HCT116 (cell line): ENCODE results near the gene PODN.

Source experiments
- CTCF ChIP-seq, 3 experiments: fragments of 200-600 bp in 1 of 3; sonication (generic) in 1 of 3; IDR thresholded peaks in 2 of 3; conservative IDR thresholded peaks in 1 of 3; 2 replicates each; pipeline ENCODE4 v1.5.1; 2012 to 2017; ENCODE audit warnings: low read depth in 2 of 3, low read length in 2 of 3, antibody characterized with exemption in 1 of 3, borderline replicate concordance in 1 of 3, control low read depth in 1 of 3, mild to moderate bottlenecking in 1 of 3, mixed read lengths in 1 of 3, mixed run types in 1 of 3, moderate library complexity in 1 of 3; ENCODE audit not compliant: insufficient read depth in 1 of 3
- ELF1 ChIP-seq: IDR thresholded peaks from 2 replicates; pipeline ENCODE4 v1.6.1; 2012; ENCODE audit warnings: low read depth, borderline replicate concordance
- EZH2 ChIP-seq: fragments of 200-600 bp; sonication (generic); IDR thresholded peaks from 2 replicates; pipeline ENCODE4 v1.6.1; 2017; ENCODE audit warnings: antibody characterized with exemption, mixed run types
- POLR2A ChIP-seq: IDR thresholded peaks from 2 replicates; pipeline ENCODE4 v1.7.0; 2011; ENCODE audit warnings: borderline replicate concordance; ENCODE audit not compliant: insufficient read depth, insufficient read length; ENCODE audit errors: extremely low read depth
- POLR2AphosphoS5 ChIP-seq: IDR thresholded peaks from 2 replicates; pipeline ENCODE4 v1.6.1; 2011; ENCODE audit warnings: mild to moderate bottlenecking, low read depth, low read length, moderate library complexity
- REST ChIP-seq: IDR thresholded peaks from 2 replicates; pipeline ENCODE4 v1.6.1; 2012; ENCODE audit warnings: low read depth
- SP1 ChIP-seq: IDR thresholded peaks from 2 replicates; pipeline ENCODE4 v1.6.1; 2012; ENCODE audit warnings: low read depth
- YY1 ChIP-seq: IDR thresholded peaks from 2 replicates; pipeline ENCODE4 v1.6.1; 2011; ENCODE audit warnings: low read length, low read depth, moderate library complexity, mild to moderate bottlenecking; ENCODE audit not compliant: insufficient replicate concordance; ENCODE audit errors: extremely low read depth
- ZBTB33 ChIP-seq: IDR thresholded peaks from 2 replicates; pipeline ENCODE4 v1.6.1; 2011; ENCODE audit warnings: mild to moderate bottlenecking, low read length, moderate library complexity; ENCODE audit not compliant: insufficient replicate concordance; ENCODE audit errors: extremely low read depth

GRCh38 chr1:53114581-53115400 is 52.8 kb downstream of the PODN start:
- TF ChIP-seq ZBTB33: no peak
- no peak for TF ChIP-seq CTCF (IDR thresholded peaks at IDR 0.05 in 2 of 3, conservative IDR thresholded peaks at IDR 0.05 in 1 of 3; ENCODE audit: borderline replicate concordance in 1 of 3, insufficient read depth in 1 of 3, low read depth in 2 of 3, low read length in 2 of 3)
- no peak for TF ChIP-seq SP1
- TF ChIP-seq POLR2AphosphoS5: no peak
- TF ChIP-seq POLR2A: no peak
- no peak for TF ChIP-seq YY1
- no peak for TF ChIP-seq REST
- no peak for TF ChIP-seq ELF1
- TF ChIP-seq EZH2: no peak
